Neural cell (in vitro differentiated cells): ENCODE data around the gene PRSS58.

ENCODE experiments used
- EZH2 ChIP-seq: fragments of 200-600, 300-800 bp; shearing (Covaris generic), sonication (generic); IDR thresholded peaks from 2 replicates; pipeline ENCODE4 v1.6.1; 2014; ENCODE audit warnings: antibody characterized with exemption, low read length, borderline replicate concordance, mild to moderate bottlenecking; ENCODE audit not compliant: insufficient read depth, poor library complexity, severe bottlenecking
- POLR2AphosphoS5 ChIP-seq: IDR thresholded peaks from 2 replicates; pipeline ENCODE4 v1.6.1; 2012
- RAD21 ChIP-seq: fragments of 450-650 bp; conservative IDR thresholded peaks from 2 replicates; pipeline ENCODE4 v1.6.1; 2014; ENCODE audit warnings: antibody characterized with exemption, mild to moderate bottlenecking, moderate library complexity
- SMC3 ChIP-seq: fragments of 450-650 bp; conservative IDR thresholded peaks from 2 replicates; pipeline ENCODE4 v1.6.1; 2014; ENCODE audit warnings: antibody characterized with exemption, mild to moderate bottlenecking, moderate library complexity; ENCODE audit not compliant: poor library complexity
- TAF1 ChIP-seq: IDR thresholded peaks from 2 replicates; pipeline ENCODE4 v1.6.1; 2012; ENCODE audit warnings: low read depth
- TF ChIP-seq, protein P1 (sequence below): fragments of 450-650 bp; IDR thresholded peaks from 2 replicates; pipeline ENCODE4 v1.5.1; 2014; ENCODE audit warnings: antibody characterized with exemption, mild to moderate bottlenecking, moderate library complexity; ENCODE audit not compliant: poor library complexity, severe bottlenecking

- TF ChIP-seq, protein P1, sequence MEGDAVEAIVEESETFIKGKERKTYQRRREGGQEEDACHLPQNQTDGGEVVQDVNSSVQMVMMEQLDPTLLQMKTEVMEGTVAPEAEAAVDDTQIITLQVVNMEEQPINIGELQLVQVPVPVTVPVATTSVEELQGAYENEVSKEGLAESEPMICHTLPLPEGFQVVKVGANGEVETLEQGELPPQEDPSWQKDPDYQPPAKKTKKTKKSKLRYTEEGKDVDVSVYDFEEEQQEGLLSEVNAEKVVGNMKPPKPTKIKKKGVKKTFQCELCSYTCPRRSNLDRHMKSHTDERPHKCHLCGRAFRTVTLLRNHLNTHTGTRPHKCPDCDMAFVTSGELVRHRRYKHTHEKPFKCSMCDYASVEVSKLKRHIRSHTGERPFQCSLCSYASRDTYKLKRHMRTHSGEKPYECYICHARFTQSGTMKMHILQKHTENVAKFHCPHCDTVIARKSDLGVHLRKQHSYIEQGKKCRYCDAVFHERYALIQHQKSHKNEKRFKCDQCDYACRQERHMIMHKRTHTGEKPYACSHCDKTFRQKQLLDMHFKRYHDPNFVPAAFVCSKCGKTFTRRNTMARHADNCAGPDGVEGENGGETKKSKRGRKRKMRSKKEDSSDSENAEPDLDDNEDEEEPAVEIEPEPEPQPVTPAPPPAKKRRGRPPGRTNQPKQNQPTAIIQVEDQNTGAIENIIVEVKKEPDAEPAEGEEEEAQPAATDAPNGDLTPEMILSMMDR, result no peak
- TF ChIP-seq SMC3, result no peak
- no peak for TF ChIP-seq RAD21
- TF ChIP-seq EZH2, result no peak
- TF ChIP-seq POLR2AphosphoS5, result no peak
- TF ChIP-seq TAF1, result no peak
Observed at GRCh38 chr7:142240546-142240945, 17.3 kb downstream of the PRSS58 start.
